ENCODE results near the gene OST4.

DNA sequence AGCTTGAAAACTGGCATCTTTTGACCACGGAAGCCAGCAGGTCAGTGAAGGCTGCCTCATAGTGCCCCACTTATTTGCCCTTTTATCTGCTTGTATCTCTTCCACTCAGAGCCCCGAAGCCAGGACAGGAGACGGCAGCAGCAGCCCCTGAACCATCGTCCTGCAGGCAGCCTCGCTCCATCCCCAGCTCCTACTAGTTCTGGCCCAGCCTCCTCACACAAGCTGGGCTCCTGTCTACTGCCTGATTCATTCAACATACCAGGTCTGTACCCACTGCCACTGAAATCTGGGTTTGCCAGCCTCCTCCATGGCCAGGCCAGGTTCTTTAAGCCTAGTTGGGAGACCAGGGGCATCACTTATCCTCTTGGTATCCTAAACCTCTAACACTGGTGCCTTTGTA is 4.1 kb downstream of the OST4 start:
- TF ChIP-seq, protein P1, sequence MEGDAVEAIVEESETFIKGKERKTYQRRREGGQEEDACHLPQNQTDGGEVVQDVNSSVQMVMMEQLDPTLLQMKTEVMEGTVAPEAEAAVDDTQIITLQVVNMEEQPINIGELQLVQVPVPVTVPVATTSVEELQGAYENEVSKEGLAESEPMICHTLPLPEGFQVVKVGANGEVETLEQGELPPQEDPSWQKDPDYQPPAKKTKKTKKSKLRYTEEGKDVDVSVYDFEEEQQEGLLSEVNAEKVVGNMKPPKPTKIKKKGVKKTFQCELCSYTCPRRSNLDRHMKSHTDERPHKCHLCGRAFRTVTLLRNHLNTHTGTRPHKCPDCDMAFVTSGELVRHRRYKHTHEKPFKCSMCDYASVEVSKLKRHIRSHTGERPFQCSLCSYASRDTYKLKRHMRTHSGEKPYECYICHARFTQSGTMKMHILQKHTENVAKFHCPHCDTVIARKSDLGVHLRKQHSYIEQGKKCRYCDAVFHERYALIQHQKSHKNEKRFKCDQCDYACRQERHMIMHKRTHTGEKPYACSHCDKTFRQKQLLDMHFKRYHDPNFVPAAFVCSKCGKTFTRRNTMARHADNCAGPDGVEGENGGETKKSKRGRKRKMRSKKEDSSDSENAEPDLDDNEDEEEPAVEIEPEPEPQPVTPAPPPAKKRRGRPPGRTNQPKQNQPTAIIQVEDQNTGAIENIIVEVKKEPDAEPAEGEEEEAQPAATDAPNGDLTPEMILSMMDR (IDR thresholded peaks at IDR 0.05; ENCODE audit: low read depth, low read length), result no peak
- no peak for TF ChIP-seq EZH2phosphoT487 (IDR thresholded peaks at IDR 0.05; ENCODE audit: low read depth)
